ENCODE data around the gene GSTM5. TPM values are rescaled to one million over a fixed set of nuclear protein-coding genes. Genes with fewer than 3 reads are reported as not detected.

The GSTM5 gene
- polyA plus RNA-seq, 3 donors: 0.84 to 62.9 (median 5.8) TPM

Other genes with a start within 250 kb of the GSTM5 start
- gene SYPL2, start 245.7 kb upstream of the GSTM5 start, polyA plus RNA-seq: 1 to 10 TPM; 1.2 to 2.5 (median 2.1) TPM
- gene ATXN7L2, start 228.3 kb upstream of the GSTM5 start, polyA plus RNA-seq: 1 to 10 TPM; 2.6 to 4.0 (median 3.2) TPM
- gene CYB561D1, start 218.2 kb upstream of the GSTM5 start, polyA plus RNA-seq: 1 to 10 TPM; 4.8 to 9.1 (median 5.0) TPM
- 1 to 10 TPM; 2.1 to 3.8 (median 2.5) TPM for gene AMIGO1, start 202.5 kb upstream of the GSTM5 start, polyA plus RNA-seq
- not detected for gene GPR61, start 172.4 kb upstream of the GSTM5 start, polyA plus RNA-seq
- 1 to 10 TPM; 2.5 to 4.8 (median 4.1) TPM for gene GNAI3, start 163.6 kb upstream of the GSTM5 start, polyA plus RNA-seq
- under 1 TPM in 1 of 3 donors, not detected in 2; 0.07 TPM for gene GNAT2, start 92.6 kb upstream of the GSTM5 start, polyA plus RNA-seq
- 10 to 100 TPM; 18.3 to 26.0 (median 19.5) TPM for gene AMPD2, start 92.4 kb upstream of the GSTM5 start, polyA plus RNA-seq
- gene GSTM4, start 56.2 kb upstream of the GSTM5 start, polyA plus RNA-seq: 10 to 100 TPM; 14.5 to 33.8 (median 32.8) TPM
- gene GSTM2, start 44.2 kb upstream of the GSTM5 start, polyA plus RNA-seq: 10 to 100 TPM; 21.4 to 93.2 (median 74.8) TPM
- gene GSTM1, start 24.4 kb upstream of the GSTM5 start, polyA plus RNA-seq: 10 to 100 TPM in 2 of 3 donors, not detected in 1; 35.4 to 94.6 TPM
- gene GSTM3, start 28.8 kb downstream of the GSTM5 start, polyA plus RNA-seq: 100 to 1,000 TPM in 1 of 3 donors, 10 to 100 TPM in 2; 38.6 to 215 (median 51.8) TPM
- 1 to 10 TPM in 1 of 3 donors, under 1 TPM in 2; 0.16 to 2.5 (median 0.90) TPM for gene EPS8L3, start 51.7 kb downstream of the GSTM5 start, polyA plus RNA-seq
- 10 to 100 TPM; 10.6 to 82.1 (median 18.6) TPM for gene CSF1, start 198.6 kb downstream of the GSTM5 start, polyA plus RNA-seq